Thoracic aorta (tissue), 2 donors: ENCODE measurements around the gene MAEL. TPM values are rescaled to one million over a fixed set of nuclear protein-coding genes. Genes with fewer than 3 reads are reported as not detected.

Experiments
- ATAC-seq: fragments of 150-250 bp; one replicate; pipeline ENCODE4 v1.8.0; 2017; ENCODE audit warnings: low read depth; ENCODE audit not compliant: insufficient number of reproducible peaks, low FRiP score
- DNase-seq: peaks from one replicate; pipeline ENCODE4 v3.0.0-alpha.2; 2020; ENCODE audit warnings: low spot score
- H3K27ac ChIP-seq, 2 donors: fragments of 200-600 bp; sonication (generic); 1 replicate in 1 of 2; 2 replicates in 1 of 2; pipeline ENCODE4 v1.5.1; 2016; ENCODE audit warnings: mild to moderate bottlenecking in 2 of 2, moderate library complexity in 2 of 2
- H3K27me3 ChIP-seq: fragments of 200-600 bp; sonication (generic); replicated peaks from 2 replicates; pipeline ENCODE4 v1.6.0; 2016; ENCODE audit warnings: mild to moderate bottlenecking; ENCODE audit not compliant: insufficient read depth
- H3K36me3 ChIP-seq: fragments of 200-600 bp; sonication (generic); one replicate; pipeline ENCODE4 v1.5.1; 2016
- H3K4me1 ChIP-seq, 2 donors: fragments of 200-600 bp; sonication (generic); 1 replicate in 1 of 2; 2 replicates in 1 of 2; pipeline versions ENCODE4 v1.5.1 to v1.6.0; 2016; ENCODE audit warnings: low read depth in 2 of 2, mild to moderate bottlenecking in 1 of 2; ENCODE audit not compliant: control insufficient read depth in 1 of 2
- H3K4me3 ChIP-seq: fragments of 200-600 bp; sonication (generic); 2 replicates; pipeline ENCODE4 v1.5.1; 2016; ENCODE audit warnings: mild to moderate bottlenecking
- H3K9me3 ChIP-seq: fragments of 200-600 bp; sonication (generic); 2 replicates; pipeline ENCODE4 v1.5.1; 2016
- total RNA-seq, 2 donors: library from RNA; depleted of rRNA; stranded (reverse); fragments of >200 nt; gene quantifications; one replicate each; pipeline versions ENCODE4 v1.1.0 to v1.2.3, GENCODE V29; 2016
- TF ChIP-seq, protein P1 (sequence below): fragments of 200-600 bp; sonication (generic); IDR thresholded peaks from one replicate; pipeline ENCODE4 v1.5.1; 2019; ENCODE audit warnings: antibody characterized with exemption

MAEL gene
- total RNA-seq, 2 donors from 2014 or later, result not detected

DNA sequence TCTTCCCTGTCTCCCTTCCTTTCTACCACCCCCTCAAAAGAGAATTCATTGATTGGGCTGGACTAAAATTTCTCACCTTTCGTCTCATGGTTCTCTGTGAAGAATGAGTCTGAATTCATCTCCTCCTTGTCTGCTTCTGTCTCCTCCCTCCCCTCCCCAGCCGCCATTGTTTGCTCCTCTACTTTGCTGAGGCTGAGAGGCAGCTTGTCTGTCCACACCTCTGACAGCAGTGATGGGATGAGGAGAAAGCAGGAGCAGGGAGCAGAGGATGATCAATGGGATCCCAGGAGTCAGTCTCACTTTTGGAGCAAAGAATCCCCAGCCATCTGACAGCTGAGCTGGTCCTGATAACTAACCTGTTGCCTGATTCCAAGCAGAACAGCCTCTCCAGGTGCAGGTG, 16.3 kb upstream of the MAEL start:
- no peak for DNase-seq
- Histone ChIP-seq H3K27me3 (no peaks in the 10 kb centered on the region), H3K36me3 (no peaks in the 10 kb centered on the region), H3K27ac (no peak overlapping the region), H3K4me3 (no peak overlapping the region), H3K4me1 (peaks cover 3 to 8% of the 10 kb centered on the region in 2 donors), H3K9me3 (no peaks in the 10 kb centered on the region)
- no peak for ATAC-seq
- TF ChIP-seq, protein P1, sequence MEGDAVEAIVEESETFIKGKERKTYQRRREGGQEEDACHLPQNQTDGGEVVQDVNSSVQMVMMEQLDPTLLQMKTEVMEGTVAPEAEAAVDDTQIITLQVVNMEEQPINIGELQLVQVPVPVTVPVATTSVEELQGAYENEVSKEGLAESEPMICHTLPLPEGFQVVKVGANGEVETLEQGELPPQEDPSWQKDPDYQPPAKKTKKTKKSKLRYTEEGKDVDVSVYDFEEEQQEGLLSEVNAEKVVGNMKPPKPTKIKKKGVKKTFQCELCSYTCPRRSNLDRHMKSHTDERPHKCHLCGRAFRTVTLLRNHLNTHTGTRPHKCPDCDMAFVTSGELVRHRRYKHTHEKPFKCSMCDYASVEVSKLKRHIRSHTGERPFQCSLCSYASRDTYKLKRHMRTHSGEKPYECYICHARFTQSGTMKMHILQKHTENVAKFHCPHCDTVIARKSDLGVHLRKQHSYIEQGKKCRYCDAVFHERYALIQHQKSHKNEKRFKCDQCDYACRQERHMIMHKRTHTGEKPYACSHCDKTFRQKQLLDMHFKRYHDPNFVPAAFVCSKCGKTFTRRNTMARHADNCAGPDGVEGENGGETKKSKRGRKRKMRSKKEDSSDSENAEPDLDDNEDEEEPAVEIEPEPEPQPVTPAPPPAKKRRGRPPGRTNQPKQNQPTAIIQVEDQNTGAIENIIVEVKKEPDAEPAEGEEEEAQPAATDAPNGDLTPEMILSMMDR, result no peak

DNA sequence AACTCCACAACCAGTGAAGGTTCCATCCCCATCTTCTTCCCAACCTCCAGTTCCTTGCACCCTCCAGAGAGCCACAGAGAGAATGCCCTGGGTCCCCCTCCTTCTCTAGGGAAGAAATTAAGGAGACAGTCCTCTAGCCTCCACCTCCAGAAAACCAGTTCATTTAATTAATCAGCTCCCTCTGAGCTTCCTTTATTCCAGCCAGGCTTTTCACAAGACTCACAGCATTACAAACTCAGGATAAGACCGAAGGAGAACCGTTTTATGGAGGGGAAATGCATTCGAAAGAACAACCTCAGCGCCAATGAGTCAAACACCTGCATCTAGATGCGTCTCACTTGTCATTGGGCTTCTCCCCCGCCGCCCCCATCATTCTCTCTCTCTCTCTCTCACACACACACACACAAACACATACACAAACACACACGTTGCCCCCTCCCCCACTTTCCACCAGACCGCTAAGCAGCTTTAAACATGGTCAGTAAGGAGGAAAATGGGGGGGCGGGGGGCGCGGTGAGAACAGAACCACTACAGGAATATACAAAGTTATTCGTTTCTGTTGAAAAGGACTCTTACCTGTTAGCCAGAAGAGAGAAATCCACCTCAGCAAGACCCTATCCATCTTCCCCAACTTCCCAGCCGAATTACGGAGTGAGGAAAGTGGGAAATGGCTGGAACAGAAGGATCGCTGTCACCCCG, 14.3 kb upstream of the MAEL start:
- Histone ChIP-seq H3K9me3 (no peaks in the 10 kb centered on the region), H3K27me3 (no peaks in the 10 kb centered on the region), H3K4me1 (peaks cover 3 to 8% of the 10 kb centered on the region in 2 donors), H3K4me3 (peak overlapping the region; percentile 71), H3K27ac (no peak overlapping the region), H3K36me3 (no peaks in the 10 kb centered on the region)
- no peak for ATAC-seq
- TF ChIP-seq, protein P1, result no peak
- DNase-seq, result no peak

DNA sequence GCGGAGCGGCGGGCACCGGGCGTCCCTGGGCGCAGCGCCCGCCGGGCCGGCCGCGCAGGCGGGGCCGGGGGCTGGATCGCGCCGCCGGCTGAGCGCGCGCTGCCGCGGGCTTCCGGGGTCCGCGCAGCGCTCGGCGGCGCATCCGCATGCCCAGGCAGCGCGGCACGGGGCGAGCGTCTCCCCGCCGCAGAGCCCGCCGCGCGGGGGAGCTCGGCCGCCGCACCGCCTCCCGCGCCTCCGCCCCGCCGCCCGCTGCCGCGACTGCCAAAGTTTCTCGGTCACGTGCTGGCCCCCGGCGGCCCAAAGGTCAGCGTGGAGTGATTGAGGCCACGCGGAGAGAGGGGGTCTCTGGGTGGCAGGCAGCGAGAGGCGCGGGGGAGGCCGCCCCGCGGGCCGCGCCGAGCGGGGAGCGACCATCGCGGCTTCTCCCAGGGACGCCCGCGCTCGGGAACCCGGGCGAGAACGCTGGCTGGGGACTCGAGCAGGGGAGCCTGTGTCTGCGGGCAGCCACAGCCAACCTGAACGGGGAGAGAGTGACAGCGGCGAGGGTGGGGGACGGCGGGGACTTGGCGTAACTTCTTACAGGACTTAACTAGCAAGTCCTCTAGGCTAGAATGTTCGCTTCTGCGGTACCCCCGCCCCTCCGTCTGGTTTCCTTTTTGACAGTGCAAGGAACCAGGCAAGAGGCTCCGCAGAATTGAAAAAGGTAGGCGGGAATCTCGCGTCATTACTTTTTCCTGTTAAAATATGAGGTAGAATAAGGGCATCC, 13.5 kb upstream of the MAEL start, which contains the start of gene ILDR2:
TSS of gene ILDR2 (minus strand) at position 180 of the 769 bp plus-strand sequence. CDS start 272 bp downstream, outside the sequence.
- no peak for ATAC-seq
- no peak for DNase-seq
- Histone ChIP-seq H3K27me3 (no peaks in the 10 kb centered on the region), H3K4me1 (peaks cover 3 to 8% of the 10 kb centered on the region in 2 donors), H3K9me3 (no peaks in the 10 kb centered on the region), H3K4me3 (peak within 1 kb of the TSS; percentile 86), H3K36me3 (no peaks in the 10 kb centered on the region), H3K27ac (peak within 1 kb of the TSS in 1 of 2 donors; percentile 26)
- TF ChIP-seq, protein P1, result no peak

DNA sequence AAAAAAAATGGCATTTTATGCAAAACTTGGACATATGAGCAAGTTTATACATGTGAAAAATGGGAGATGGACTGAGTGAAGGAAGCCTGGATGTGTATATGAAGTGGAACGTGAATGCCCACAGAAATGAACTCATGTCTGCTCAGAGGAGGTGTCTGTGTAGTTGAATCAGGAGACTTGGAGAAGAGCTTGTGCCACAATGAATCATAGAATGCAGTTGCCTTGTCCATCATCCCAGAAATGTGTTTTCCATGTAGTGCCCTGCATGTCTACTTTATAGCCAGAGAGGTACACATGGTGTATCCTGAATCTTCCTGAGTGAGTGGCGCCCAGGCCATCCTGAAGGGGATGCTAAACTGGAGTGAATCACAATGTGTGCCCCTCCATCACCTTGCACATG, 11.1 kb upstream of the MAEL start:
- Histone ChIP-seq H3K36me3 (no peaks in the 10 kb centered on the region), H3K4me3 (no peak overlapping the region), H3K27me3 (no peaks in the 10 kb centered on the region), H3K9me3 (no peaks in the 10 kb centered on the region), H3K4me1 (peaks cover 3 to 8% of the 10 kb centered on the region in 2 donors), H3K27ac (no peak overlapping the region)
- ATAC-seq, result no peak
- TF ChIP-seq, protein P1, result no peak
- DNase-seq, result no peak

DNA sequence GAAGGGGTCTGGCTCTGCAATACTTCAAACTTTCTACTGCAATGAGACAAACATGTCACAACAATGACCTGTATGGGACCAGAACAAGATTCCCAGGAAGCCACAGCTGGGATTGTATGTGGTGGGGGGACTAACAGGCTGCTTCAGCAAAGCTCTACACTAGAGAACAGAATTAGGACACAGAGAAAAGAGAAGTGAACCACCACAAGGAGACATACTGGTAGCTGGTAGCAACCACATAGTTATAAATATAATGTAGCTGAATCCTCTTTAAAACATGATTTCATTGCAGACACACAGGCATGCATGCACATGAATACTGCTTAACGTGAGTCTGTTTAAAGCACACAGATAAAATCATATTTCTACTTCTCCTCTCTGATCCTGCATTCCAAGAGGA, 10.3 kb upstream of the MAEL start:
- H3K4me3 ChIP-seq, result no peak overlapping the region
- TF ChIP-seq, protein P1, result no peak
- no peaks in the 10 kb centered on the region for H3K9me3 ChIP-seq
- H3K27me3 ChIP-seq, result no peaks in the 10 kb centered on the region
- no peak for ATAC-seq
- no peak for DNase-seq
- no peak overlapping the region for H3K27ac ChIP-seq
- peaks cover 3 to 8% of the 10 kb centered on the region in 2 donors for H3K4me1 ChIP-seq
- H3K36me3 ChIP-seq, result no peaks in the 10 kb centered on the region
